HepG2 (cell line): ENCODE data around the gene CKLF. TPM values are rescaled to one million over a fixed set of nuclear protein-coding genes. Genes with fewer than 3 reads are reported as not detected.

Experiments used
- CBX5 ChIP-seq: sonication (generic); formaldehyde crosslinking; IDR thresholded peaks from 2 replicates; pipeline ENCODE4 v1.4.0; 2020; ENCODE audit warnings: missing genetic modification reagents, borderline replicate concordance
- ETV5 ChIP-seq: IDR thresholded peaks from 2 replicates; pipeline ENCODE4 v1.6.1; 2018; ENCODE audit warnings: missing biosample characterization, missing genetic modification reagents, inconsistent platforms, borderline replicate concordance
- GABPA ChIP-seq, 2 experiments: IDR thresholded peaks; 2 replicates each; pipeline ENCODE4 v1.6.1; 2011 to 2016; ENCODE audit warnings: low read depth in 2 of 2, low read length in 1 of 2, missing biosample characterization in 1 of 2, missing genetic modification characterization in 1 of 2
- HDAC2 ChIP-seq: sonication (generic); formaldehyde crosslinking; IDR thresholded peaks from 2 replicates; pipeline ENCODE4 v1.4.0; 2020; ENCODE audit warnings: missing genetic modification reagents
- KDM3A ChIP-seq: IDR thresholded peaks from 2 replicates; pipeline ENCODE4 v1.6.1; 2018; ENCODE audit warnings: low read depth, missing compliant biosample characterization
- MAX ChIP-seq: IDR thresholded peaks from 2 replicates; pipeline ENCODE4 v1.6.1; 2012; ENCODE audit warnings: inconsistent platforms
- MIXL1 ChIP-seq: IDR thresholded peaks from 2 replicates; pipeline ENCODE4 v1.6.1; 2016
- MTF2 ChIP-seq: sonication (generic); formaldehyde crosslinking; IDR thresholded peaks from 2 replicates; pipeline ENCODE4 v1.5.0; 2020; ENCODE audit warnings: missing genetic modification reagents, borderline replicate concordance
- SMAD3 ChIP-seq: sonication (generic); formaldehyde crosslinking; IDR thresholded peaks from 2 replicates; pipeline ENCODE4 v1.4.0; 2020; ENCODE audit warnings: missing genetic modification reagents
- SP140L ChIP-seq: sonication (generic); formaldehyde crosslinking; IDR thresholded peaks from 2 replicates; pipeline ENCODE4 v1.4.0; 2020; ENCODE audit warnings: missing genetic modification reagents, borderline replicate concordance
- TOPORS ChIP-seq: sonication (generic); formaldehyde crosslinking; IDR thresholded peaks from 2 replicates; pipeline ENCODE4 v1.8.0; 2023; ENCODE audit warnings: mild to moderate bottlenecking, missing genetic modification reagents
- TRAFD1 ChIP-seq: sonication (generic); formaldehyde crosslinking; IDR thresholded peaks from 2 replicates; pipeline ENCODE4 v1.5.1; 2020; ENCODE audit warnings: missing genetic modification reagents, mild to moderate bottlenecking, borderline replicate concordance
- TSC22D2 ChIP-seq: sonication (generic); formaldehyde crosslinking; IDR thresholded peaks from 2 replicates; pipeline ENCODE4 v1.5.1; 2020; ENCODE audit warnings: missing genetic modification reagents, mild to moderate bottlenecking, borderline replicate concordance
- USF2 ChIP-seq, 2 experiments: sonication (generic) in 1 of 2; formaldehyde crosslinking in 1 of 2; IDR thresholded peaks; 2 replicates each; pipeline versions ENCODE4 v1.5.1 to v1.6.1; 2011 to 2020; ENCODE audit warnings: borderline replicate concordance in 1 of 2, low read depth in 1 of 2, low read length in 1 of 2, mild to moderate bottlenecking in 1 of 2, missing genetic modification reagents in 1 of 2, moderate library complexity in 1 of 2
- ZKSCAN8 ChIP-seq: IDR thresholded peaks from 2 replicates; pipeline ENCODE4 v1.6.1; 2016; ENCODE audit warnings: borderline replicate concordance, missing genetic modification reagents, missing compliant biosample characterization
- ZNF232 ChIP-seq: sonication (generic); formaldehyde crosslinking; IDR thresholded peaks from 2 replicates; pipeline ENCODE4 v1.4.0; 2020; ENCODE audit warnings: missing genetic modification reagents, borderline replicate concordance
- ZNF296 ChIP-seq: sonication (generic); formaldehyde crosslinking; conservative IDR thresholded peaks from 2 replicates; pipeline ENCODE4 v1.5.0; 2020; ENCODE audit warnings: mild to moderate bottlenecking, missing genetic modification reagents
- ZNF460 ChIP-seq: sonication (generic); formaldehyde crosslinking; IDR thresholded peaks from 2 replicates; pipeline ENCODE4 v1.5.1; 2020; ENCODE audit warnings: missing genetic modification reagents, mild to moderate bottlenecking, borderline replicate concordance
- ZNF557 ChIP-seq: sonication (generic); formaldehyde crosslinking; IDR thresholded peaks from 2 replicates; pipeline ENCODE4 v1.4.0; 2020; ENCODE audit warnings: missing genetic modification reagents
- ZNF674 ChIP-seq: sonication (generic); formaldehyde crosslinking; IDR thresholded peaks from 2 replicates; pipeline ENCODE4 v1.5.0; 2020; ENCODE audit warnings: low read depth, mild to moderate bottlenecking, missing genetic modification reagents
- ZNF703 ChIP-seq: sonication (generic); formaldehyde crosslinking; IDR thresholded peaks from 2 replicates; pipeline ENCODE4 v1.5.1; 2020; ENCODE audit warnings: missing genetic modification reagents, mild to moderate bottlenecking, moderate library complexity, borderline replicate concordance
- ZNF737 ChIP-seq: sonication (generic); formaldehyde crosslinking; IDR thresholded peaks from 2 replicates; pipeline ENCODE4 v1.5.0; 2020; ENCODE audit warnings: missing genetic modification reagents, mild to moderate bottlenecking, borderline replicate concordance
- ZNF749 ChIP-seq: sonication (generic); formaldehyde crosslinking; IDR thresholded peaks from 2 replicates; pipeline ENCODE4 v1.8.0; 2022; ENCODE audit warnings: mild to moderate bottlenecking, missing genetic modification reagents, moderate library complexity, borderline replicate concordance
- ZNF784 ChIP-seq: sonication (generic); formaldehyde crosslinking; IDR thresholded peaks from 2 replicates; pipeline ENCODE4 v1.5.1; 2020; ENCODE audit warnings: missing genetic modification reagents, mild to moderate bottlenecking, borderline replicate concordance
- polyA plus RNA-seq, 8 experiments: library from polyadenylated mRNA; depleted of rRNA in 3 of 8; stranded (reverse) in 7 of 8; unstranded in 1 of 8; fragments of >200 nt; fragmentation: Illumina TruSeq in 4 of 8; extraction: Trizol in 4 of 8; gene quantifications; 2 replicates each; pipeline versions ENCODE4 v1.2.1 to v1.2.3, GENCODE V29; 2011 to 2016; ENCODE audit warnings: low read depth in 4 of 8, missing spikeins in 1 of 8, mixed read lengths in 1 of 8; ENCODE audit not compliant: insufficient read depth in 1 of 8
- total RNA-seq, 5 experiments: library from RNA; depleted of rRNA; stranded (reverse); fragments of >200 nt; fragmentation: Illumina TruSeq; extraction: Trizol; gene quantifications; 2 replicates each; pipeline ENCODE4 v1.2.3, GENCODE V29; 2016; ENCODE audit warnings: low read depth in 1 of 5

CKLF gene
- total and polyA plus RNA-seq, 2 of the 13 experiments (the other 11 are each of a cell fraction or from before 2014, with no cell fraction given): 120 to 167 TPM

- TF ChIP-seq TRAFD1 (CRISPR knock-in tag) (peak; percentile 66), ZNF749 (CRISPR knock-in tag) (peak; percentile 34; the same call in 1 of the 2 replicates), GABPA (IDR thresholded peaks at IDR 0.05; ENCODE audit: low read depth, low read length) (no peak), GABPA (CRISPR knock-in tag; IDR thresholded peaks at IDR 0.05; ENCODE audit: low read depth) (peak; percentile 15; the same call in 1 of the 2 replicates), ZNF703 (peak; percentile 97), TSC22D2 (CRISPR knock-in tag) (peak; percentile 97), ZNF737 (CRISPR knock-in tag) (peak; percentile 92; the same call in 1 of the 2 replicates), KDM3A (peak; percentile 90), MAX (peak; percentile 99), USF2 (IDR thresholded peaks at IDR 0.05; ENCODE audit: low read depth, low read length) (no peak), USF2 (CRISPR knock-in tag; IDR thresholded peaks at IDR 0.05; ENCODE audit: borderline replicate concordance) (peak; percentile 75), TOPORS (CRISPR knock-in tag) (peak; percentile 98), ZNF674 (peak; percentile 87; the same call in 1 of the 2 replicates), SMAD3 (CRISPR knock-in tag) (no peak; the same call in none of the 2 replicates), ZNF296 (CRISPR knock-in tag) (peak; percentile 82), MTF2 (CRISPR knock-in tag) (peak; percentile 99), MIXL1 (CRISPR knock-in tag) (peak; percentile 52), SP140L (CRISPR knock-in tag) (peak; percentile 72; the same call in 1 of the 2 replicates), CBX5 (CRISPR knock-in tag) (peak; percentile 55; the same call in 1 of the 2 replicates), HDAC2 (CRISPR knock-in tag) (peak; percentile 78), ETV5 (peak; percentile 69), ZNF232 (CRISPR knock-in tag) (peak; percentile 99), ZNF460 (CRISPR knock-in tag) (peak; percentile 10; the same call in 1 of the 2 replicates), ZNF784 (CRISPR knock-in tag) (peak; percentile 98), ZKSCAN8 (CRISPR knock-in tag) (no peak), ZNF557 (CRISPR knock-in tag) (peak; percentile 99)
Observed at GRCh38 chr16:66552286-66553177, at the start of gene CKLF (continued).
